Liver (tissue), 9 donors: ENCODE results near the gene SYPL1. TPM values are rescaled to one million over a fixed set of nuclear protein-coding genes. Genes with fewer than 3 reads are reported as not detected.

Experiments used
- DNase-seq: peaks from one replicate; pipeline ENCODE4 v3.0.0-alpha.2; 2017; ENCODE audit warnings: low spot score
- H3K27ac ChIP-seq, 2 donors: one replicate each; pipeline ENCODE4 v1.7.0; 2013; ENCODE audit warnings: inconsistent platforms in 2 of 2, low read length in 2 of 2, control low read depth in 1 of 2, low read depth in 1 of 2, mild to moderate bottlenecking in 1 of 2
- H3K27me3 ChIP-seq, 4 donors: one replicate each; pipeline versions ENCODE4 v1.6.1 to v1.7.0; 2013; ENCODE audit warnings: low read length in 3 of 4, inconsistent platforms in 1 of 4, mild to moderate bottlenecking in 1 of 4, moderate library complexity in 1 of 4; ENCODE audit not compliant: control insufficient read depth in 4 of 4, insufficient read depth in 4 of 4
- H3K36me3 ChIP-seq, 4 donors: one replicate each; pipeline versions ENCODE4 v1.6.1 to v1.7.0; 2013; ENCODE audit warnings: low read length in 3 of 4, mild to moderate bottlenecking in 3 of 4, low read depth in 1 of 4, moderate library complexity in 1 of 4; ENCODE audit not compliant: control insufficient read depth in 4 of 4, insufficient read depth in 3 of 4
- H3K4me1 ChIP-seq, 4 donors: one replicate each; pipeline versions ENCODE4 v1.6.1 to v1.7.0; 2013; ENCODE audit warnings: low read length in 3 of 4, mild to moderate bottlenecking in 3 of 4, moderate library complexity in 1 of 4; ENCODE audit not compliant: control insufficient read depth in 4 of 4, insufficient read depth in 4 of 4
- H3K4me3 ChIP-seq, 3 donors: one replicate each; pipeline versions ENCODE4 v1.6.1 to v1.7.0; 2013; ENCODE audit warnings: low read length in 3 of 3, control low read depth in 1 of 3, low read depth in 1 of 3, mild to moderate bottlenecking in 1 of 3
- H3K9ac ChIP-seq, 2 donors: one replicate each; pipeline ENCODE4 v1.7.0; 2013; ENCODE audit warnings: low read length in 2 of 2, mild to moderate bottlenecking in 2 of 2, moderate library complexity in 2 of 2, control low read depth in 1 of 2, low read depth in 1 of 2
- H3K9me3 ChIP-seq, 4 donors: one replicate each; pipeline versions ENCODE4 v1.6.1 to v1.7.0; 2013; ENCODE audit warnings: low read length in 3 of 4; ENCODE audit not compliant: control insufficient read depth in 4 of 4
- ATF3 ChIP-seq: IDR thresholded peaks from 2 replicates; pipeline ENCODE4 v1.6.1; 2016; ENCODE audit warnings: antibody characterized with exemption
- CTCF ChIP-seq: fragments of 150-350 bp; IDR thresholded peaks from 2 replicates; pipeline ENCODE4 v1.5.1; 2017; ENCODE audit warnings: improper control_type of control experiment, low read depth, low read length; ENCODE audit not compliant: missing input control
- EGR1 ChIP-seq, 2 donors: IDR thresholded peaks; 2 replicates each; pipeline ENCODE4 v1.6.1; 2016 to 2018; ENCODE audit warnings: antibody characterized with exemption in 2 of 2, low read depth in 2 of 2
- FOXA1 ChIP-seq: IDR thresholded peaks from 2 replicates; pipeline ENCODE4 v1.6.1; 2016; ENCODE audit warnings: antibody characterized with exemption
- FOXA2 ChIP-seq: IDR thresholded peaks from 2 replicates; pipeline ENCODE4 v1.6.1; 2016; ENCODE audit warnings: antibody characterized with exemption
- GABPA ChIP-seq, 2 donors: IDR thresholded peaks in 1 of 2; conservative IDR thresholded peaks in 1 of 2; 2 replicates each; pipeline ENCODE4 v1.6.1; 2016; ENCODE audit warnings: antibody characterized with exemption in 2 of 2, mild to moderate bottlenecking in 1 of 2, moderate library complexity in 1 of 2
- HNF4A ChIP-seq, 2 donors: conservative IDR thresholded peaks; 2 replicates each; pipeline ENCODE4 v1.6.1; 2016; ENCODE audit warnings: antibody characterized with exemption in 2 of 2, mild to moderate bottlenecking in 2 of 2
- HNF4G ChIP-seq: IDR thresholded peaks from 2 replicates; pipeline ENCODE4 v1.6.1; 2016; ENCODE audit warnings: antibody characterized with exemption
- JUND ChIP-seq, 2 donors: IDR thresholded peaks; 2 replicates each; pipeline ENCODE4 v1.6.1; 2016; ENCODE audit warnings: antibody characterized with exemption in 2 of 2
- MAX ChIP-seq: IDR thresholded peaks from 2 replicates; pipeline ENCODE4 v1.6.1; 2016; ENCODE audit warnings: antibody characterized with exemption
- NR2F2 ChIP-seq: IDR thresholded peaks from 2 replicates; pipeline ENCODE4 v1.6.1; 2016; ENCODE audit warnings: antibody characterized with exemption
- RAD21 ChIP-seq, 2 donors: IDR thresholded peaks; 2 replicates each; pipeline ENCODE4 v1.6.1; 2016; ENCODE audit warnings: antibody characterized with exemption in 2 of 2, mild to moderate bottlenecking in 2 of 2
- REST ChIP-seq: IDR thresholded peaks from 2 replicates; pipeline ENCODE4 v1.6.1; 2016; ENCODE audit warnings: antibody characterized with exemption, mild to moderate bottlenecking
- RXRA ChIP-seq, 2 donors: IDR thresholded peaks; 2 replicates each; pipeline ENCODE4 v1.6.1; 2017 to 2018; ENCODE audit warnings: antibody characterized with exemption in 2 of 2, mild to moderate bottlenecking in 1 of 2
- SP1 ChIP-seq: IDR thresholded peaks from 2 replicates; pipeline ENCODE4 v1.6.1; 2018; ENCODE audit warnings: antibody characterized with exemption, mild to moderate bottlenecking
- TAF1 ChIP-seq: conservative IDR thresholded peaks from 2 replicates; pipeline ENCODE4 v1.6.1; 2016; ENCODE audit warnings: antibody characterized with exemption, mild to moderate bottlenecking
- YY1 ChIP-seq: IDR thresholded peaks from 2 replicates; pipeline ENCODE4 v1.6.1; 2016; ENCODE audit warnings: antibody characterized with exemption, mild to moderate bottlenecking
- ZBTB33 ChIP-seq: IDR thresholded peaks from 2 replicates; pipeline ENCODE4 v1.6.1; 2016; ENCODE audit warnings: antibody characterized with exemption
- WGBS: extraction: QIAGEN DNeasy Blood & Tissue Kit; methylation state at CpG from one replicate; pipeline ENCODE4 v1.1.7; 2013; 5-methylcytosine and 5-hydroxymethylcytosine counted together
- polyA plus RNA-seq, 2 donors: library from polyadenylated mRNA; stranded (reverse) in 1 of 2; unstranded in 1 of 2; fragments of 200-250 nt in 1 of 2; fragments of >200 nt in 1 of 2; fragmentation: Nextera tagmentation in 1 of 2; extraction: Ambion mirVana in 1 of 2; gene quantifications; one replicate each; pipeline versions ENCODE4 v1.2.1 to v1.2.3, GENCODE V29; 2013 to 2015
- total RNA-seq, 2 donors: library from RNA; depleted of rRNA; stranded (reverse); fragments of >200 nt; gene quantifications; one replicate each; pipeline ENCODE4 v1.2.3, GENCODE V29; 2014
- donor health status: healthy.
- donor health status: healthy.
- donor health status: healthy.
- donor health status: healthy.
- donor health status: healthy.

SYPL1 gene
- total and polyA plus RNA-seq, 4 donors, result 25.5 to 41.2 (median 28.8) TPM

- Histone ChIP-seq H3K27ac (no peak overlapping the region), H3K4me3 (no peak overlapping the region), H3K9me3 (no peaks in the 10 kb centered on the region), H3K27me3 (no peaks in the 10 kb centered on the region), H3K9ac (no peak overlapping the region), H3K4me1 (peaks cover 0 to 3% (median 0%) of the 10 kb centered on the region in 4 donors), H3K36me3 (no peaks in the 10 kb centered on the region)
- 86% methylated on average over 3 of the region's 3 CpGs for WGBS
- DNase-seq, result no peak
- TF ChIP-seq RXRA (IDR thresholded peaks at IDR 0.05) (no peak), FOXA2 (no peak)
Measured at GRCh38 chr7:106083717-106084116, 28.4 kb downstream of the SYPL1 start.

- no peak overlapping the region for H3K27ac ChIP-seq
- WGBS, result 90% methylated on average over 18 of the region's 18 CpGs
Measured at GRCh38 chr7:106082087-106082854, 29.8 kb downstream of the SYPL1 start.

More at GRCh38 chr7:106082087-106082854, 29.8 kb downstream of the SYPL1 start:
- H3K36me3 ChIP-seq, result no peaks in the 10 kb centered on the region
- no peak for DNase-seq
- no peaks in the 10 kb centered on the region for H3K9me3 ChIP-seq
- H3K9ac ChIP-seq, result no peak overlapping the region
- TF ChIP-seq CTCF (no peak), TAF1 (no peak), RAD21 (IDR thresholded peaks at IDR 0.05) (no peak), GABPA (IDR thresholded peaks at IDR 0.05 in 1 of 2, conservative IDR thresholded peaks at IDR 0.05 in 1 of 2) (no peak), FOXA1 (no peak), HNF4A (conservative IDR thresholded peaks at IDR 0.05) (no peak), RXRA (IDR thresholded peaks at IDR 0.05) (no peak), NR2F2 (no peak), EGR1 (IDR thresholded peaks at IDR 0.05; ENCODE audit: low read depth in 2 of 2) (no peak), HNF4G (no peak), JUND (IDR thresholded peaks at IDR 0.05) (no peak), YY1 (no peak), SP1 (no peak), FOXA2 (no peak), ATF3 (no peak), ZBTB33 (no peak), MAX (no peak), REST (no peak)
- H3K4me1 ChIP-seq, result peaks cover 0 to 3% (median 0%) of the 10 kb centered on the region in 4 donors
- no peaks in the 10 kb centered on the region for H3K27me3 ChIP-seq
- H3K4me3 ChIP-seq, result no peak overlapping the region
